CD4-positive, alpha-beta T cell (primary cell): ENCODE measurements around the gene CLCN2. TPM values are rescaled to one million over a fixed set of nuclear protein-coding genes. Genes with fewer than 3 reads are reported as not detected.

Experiments used
- ATAC-seq: fragments of 200-7000 bp; cut with Tn5 transposase; one replicate; pipeline ENCODE4 v1.10.0; 2022; ENCODE audit warnings: mild to moderate bottlenecking; ENCODE audit not compliant: poor library complexity
- CTCF ChIA-PET: fragments of 350-600 bp; sonication (Branson Sonifier 250); formaldehyde crosslinking; loops from one replicate; lab custom pipeline; 2021; ENCODE audit warnings: antibody characterized with exemption, inconsistent platforms; lab: Charles Lee
- POLR2A ChIA-PET: fragments of 350-600 bp; sonication (Branson Sonifier 250); formaldehyde crosslinking; loops from one replicate; lab custom pipeline; 2021; ENCODE audit warnings: antibody characterized with exemption, inconsistent platforms; lab: Charles Lee
- DNase-seq, 14 experiments: peaks; one replicate each; pipeline ENCODE4 v3.0.0-alpha.2; 2013 to 2020; ENCODE audit warnings: mixed read lengths in 2 of 14
- H3K27ac ChIP-seq, 2 donors: one replicate each; pipeline versions ENCODE4 v1.5.1 to v1.7.0; 2013; ENCODE audit warnings: low read length in 2 of 2, low read depth in 1 of 2, mild to moderate bottlenecking in 1 of 2
- H3K27me3 ChIP-seq, 2 experiments: 1 replicate in 1 of 2; 2 replicates in 1 of 2; pipeline versions ENCODE4 v1.6.1 to v1.7.0; 2013; ENCODE audit warnings: low read length in 2 of 2, control low read depth in 1 of 2, mild to moderate bottlenecking in 1 of 2, moderate library complexity in 1 of 2; ENCODE audit not compliant: insufficient read depth in 2 of 2, control insufficient read depth in 1 of 2
- H3K36me3 ChIP-seq: one replicate; pipeline ENCODE4 v1.6.1; 2013; ENCODE audit warnings: low read length, control low read depth; ENCODE audit not compliant: insufficient read depth
- H3K4me1 ChIP-seq: one replicate; pipeline ENCODE4 v1.6.1; 2013; ENCODE audit warnings: low read length, control low read depth; ENCODE audit not compliant: insufficient read depth
- H3K4me3 ChIP-seq: one replicate; pipeline ENCODE4 v1.5.1; 2013; ENCODE audit warnings: mild to moderate bottlenecking, low read length, moderate library complexity
- H3K9me3 ChIP-seq, 2 experiments: 1 replicate in 1 of 2; 2 replicates in 1 of 2; pipeline versions ENCODE4 v1.6.1 to v1.7.0; 2013; ENCODE audit warnings: low read length in 2 of 2, mild to moderate bottlenecking in 2 of 2, control low read depth in 1 of 2, moderate library complexity in 1 of 2; ENCODE audit not compliant: control insufficient read depth in 1 of 2, insufficient read depth in 1 of 2
- H3K27ac Mint-ChIP-seq: one replicate; pipeline ENCODE4 v1.8.0; 2020; ENCODE audit warnings: mixed read lengths
- H3K27me3 Mint-ChIP-seq: one replicate; pipeline ENCODE4 v1.8.0; 2021; ENCODE audit warnings: mixed read lengths
- H3K36me3 Mint-ChIP-seq: one replicate; pipeline ENCODE4 v1.8.0; 2021; ENCODE audit warnings: low read depth, mixed read lengths
- H3K4me1 Mint-ChIP-seq: one replicate; pipeline ENCODE4 v1.8.0; 2021; ENCODE audit warnings: low read depth, mixed read lengths
- H3K4me3 Mint-ChIP-seq: one replicate; pipeline ENCODE4 v1.8.0; 2020; ENCODE audit warnings: mild to moderate bottlenecking, mixed read lengths
- H3K9me3 Mint-ChIP-seq: one replicate; pipeline ENCODE4 v1.8.0; 2020; ENCODE audit warnings: mixed read lengths
- intact Hi-C, 2 experiments: fragments of 100-400 bp; cut with DNase I in 1 of 2; cut with micrococcal nuclease in 1 of 2; formaldehyde crosslinking; loops; one replicate each; pipeline versions ENCODE4 v1.15.1 to v1.9.0; 2023 to 2025; cut with DNase I, micrococcal nuclease
- total RNA-seq, 174 experiments: library from RNA in 2 of 174; stranded (reverse) in 2 of 174; gene quantifications; one replicate each; pipeline ENCODE4 v1.2.3 and lab custom pipeline; 2021 to 2026
- TF ChIP-seq, protein P1 (sequence below): fragments of 200-600 bp; IDR thresholded peaks from one replicate; pipeline ENCODE4 v1.8.0; 2022; ENCODE audit warnings: antibody characterized with exemption, mild to moderate bottlenecking

Gene CLCN2
- total RNA-seq, 2 experiments from 2014 or later, result 3.2 to 3.5 TPM

DNA sequence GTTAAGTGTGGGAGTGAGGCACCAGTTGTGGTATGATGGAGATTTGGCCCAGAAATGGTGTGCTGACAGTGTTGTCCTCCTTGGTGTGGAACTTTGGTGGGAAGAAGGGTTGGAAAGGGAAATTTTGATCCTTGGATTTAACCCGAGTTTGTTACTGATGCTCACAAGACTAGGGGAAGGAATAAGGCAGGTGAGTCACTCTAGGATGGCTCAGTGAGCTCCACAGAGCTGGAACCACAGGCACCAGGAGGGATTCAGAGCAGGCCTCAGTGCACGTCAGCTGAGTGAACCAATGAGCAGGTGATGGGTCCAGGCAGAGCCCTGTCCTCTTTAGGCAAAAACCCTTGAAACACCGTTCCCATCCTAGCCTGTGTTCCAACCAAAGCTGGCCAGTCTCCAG, 29.9 kb upstream of the CLCN2 start:
- intact Hi-C loops, result no loop called here
- no peaks in the 10 kb centered on the region for H3K36me3 Mint-ChIP-seq
- DNase-seq, result no peak
- no peaks in the 10 kb centered on the region for H3K36me3 ChIP-seq
- no peak for ATAC-seq
- ChIA-PET CTCF (no interaction called here), POLR2A (no interaction called here)
- no peaks in the 10 kb centered on the region for H3K9me3 ChIP-seq
- peaks cover 44% of the 10 kb centered on the region for H3K27me3 Mint-ChIP-seq
- H3K4me1 ChIP-seq, result no peaks in the 10 kb centered on the region
- no peak overlapping the region for H3K4me3 Mint-ChIP-seq
- no peak overlapping the region for H3K27ac ChIP-seq
- no peaks in the 10 kb centered on the region for H3K9me3 Mint-ChIP-seq
- no peaks in the 10 kb centered on the region for H3K4me1 Mint-ChIP-seq
- H3K27ac Mint-ChIP-seq, result no peak overlapping the region
- no peak overlapping the region for H3K4me3 ChIP-seq
- TF ChIP-seq, protein P1, sequence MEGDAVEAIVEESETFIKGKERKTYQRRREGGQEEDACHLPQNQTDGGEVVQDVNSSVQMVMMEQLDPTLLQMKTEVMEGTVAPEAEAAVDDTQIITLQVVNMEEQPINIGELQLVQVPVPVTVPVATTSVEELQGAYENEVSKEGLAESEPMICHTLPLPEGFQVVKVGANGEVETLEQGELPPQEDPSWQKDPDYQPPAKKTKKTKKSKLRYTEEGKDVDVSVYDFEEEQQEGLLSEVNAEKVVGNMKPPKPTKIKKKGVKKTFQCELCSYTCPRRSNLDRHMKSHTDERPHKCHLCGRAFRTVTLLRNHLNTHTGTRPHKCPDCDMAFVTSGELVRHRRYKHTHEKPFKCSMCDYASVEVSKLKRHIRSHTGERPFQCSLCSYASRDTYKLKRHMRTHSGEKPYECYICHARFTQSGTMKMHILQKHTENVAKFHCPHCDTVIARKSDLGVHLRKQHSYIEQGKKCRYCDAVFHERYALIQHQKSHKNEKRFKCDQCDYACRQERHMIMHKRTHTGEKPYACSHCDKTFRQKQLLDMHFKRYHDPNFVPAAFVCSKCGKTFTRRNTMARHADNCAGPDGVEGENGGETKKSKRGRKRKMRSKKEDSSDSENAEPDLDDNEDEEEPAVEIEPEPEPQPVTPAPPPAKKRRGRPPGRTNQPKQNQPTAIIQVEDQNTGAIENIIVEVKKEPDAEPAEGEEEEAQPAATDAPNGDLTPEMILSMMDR, result no peak
- H3K27me3 ChIP-seq, result peaks cover 0 to under 1% of the 10 kb centered on the region in 2 experiments

DNA sequence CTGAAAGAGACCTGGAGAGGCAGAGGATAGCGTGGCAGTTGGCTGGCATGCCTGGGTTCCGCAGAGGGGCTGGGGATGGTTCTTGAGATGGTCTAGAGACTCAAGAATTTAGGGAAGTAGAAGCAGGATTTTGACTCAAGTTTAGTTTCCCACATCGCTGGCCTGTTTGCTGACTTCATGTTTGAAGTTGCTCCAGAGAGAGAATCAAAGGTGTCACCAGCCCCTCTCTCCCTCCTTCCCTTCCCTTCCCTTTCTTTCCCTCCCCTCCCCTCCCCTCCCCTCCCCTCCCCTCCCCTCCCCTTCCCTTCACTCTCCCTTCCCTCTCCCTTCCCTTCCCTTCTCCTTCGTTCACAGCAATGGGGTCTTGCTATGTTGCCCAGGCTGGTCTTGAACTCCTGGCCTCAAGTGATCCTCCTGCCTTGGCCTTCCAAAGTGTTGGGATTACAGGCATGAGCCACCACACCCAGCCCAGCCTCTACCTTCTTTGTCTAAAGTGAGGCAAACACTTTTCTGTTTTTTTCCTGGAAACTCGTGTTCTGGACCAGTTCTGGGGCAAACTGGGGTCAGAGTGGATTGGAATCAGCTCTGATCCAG, 28.6 kb upstream of the CLCN2 start:
- Mint-ChIP-seq H3K9me3 (no peaks in the 10 kb centered on the region), H3K4me3 (no peak overlapping the region), H3K27me3 (peaks cover 51% of the 10 kb centered on the region), H3K36me3 (no peaks in the 10 kb centered on the region), H3K4me1 (no peaks in the 10 kb centered on the region), H3K27ac (no peak overlapping the region)
- no peak for ATAC-seq
- Histone ChIP-seq H3K9me3 (no peaks in the 10 kb centered on the region), H3K36me3 (no peaks in the 10 kb centered on the region), H3K4me3 (no peak overlapping the region), H3K4me1 (no peaks in the 10 kb centered on the region), H3K27ac (no peak overlapping the region), H3K27me3 (peaks cover 5 to 6% of the 10 kb centered on the region in 2 experiments)
- ChIA-PET CTCF (no interaction called here), POLR2A (no interaction called here)
- TF ChIP-seq, protein P1, result no peak
- intact Hi-C loops, result no loop called here
- DNase-seq, result no peak

DNA sequence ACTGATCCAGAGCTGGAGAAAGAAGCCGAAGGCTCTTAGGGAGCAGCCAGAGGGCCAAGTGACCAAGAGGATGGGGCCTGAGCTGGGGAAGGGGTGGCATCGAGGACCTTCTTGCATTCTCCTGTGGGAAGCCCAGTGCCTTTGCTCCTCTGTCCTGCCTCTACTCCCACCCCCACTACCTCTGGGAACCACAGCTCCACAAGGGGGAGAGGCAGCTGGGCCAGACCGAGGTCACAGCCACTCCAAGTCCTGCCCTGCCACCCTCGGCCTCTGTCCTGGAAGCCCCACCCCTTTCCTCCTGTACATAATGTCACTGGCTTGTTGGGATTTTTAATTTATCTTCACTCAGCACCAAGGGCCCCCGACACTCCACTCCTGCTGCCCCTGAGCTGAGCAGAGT, 28.0 kb upstream of the CLCN2 start:
- intact Hi-C loops, result no loop called here
- H3K27ac Mint-ChIP-seq, result no peak overlapping the region
- peaks cover 57% of the 10 kb centered on the region for H3K27me3 Mint-ChIP-seq
- POLR2A ChIA-PET, result no interaction called here
- DNase-seq (no peak), ATAC-seq (no peak)
- H3K4me3 ChIP-seq, result no peak overlapping the region
- H3K27ac ChIP-seq, result no peak overlapping the region
- H3K4me1 Mint-ChIP-seq, result no peaks in the 10 kb centered on the region
- H3K4me3 Mint-ChIP-seq, result no peak overlapping the region
- H3K36me3 Mint-ChIP-seq, result no peaks in the 10 kb centered on the region
- H3K4me1 ChIP-seq, result no peaks in the 10 kb centered on the region
- no peaks in the 10 kb centered on the region for H3K9me3 Mint-ChIP-seq
- CTCF ChIA-PET, result no interaction called here
- H3K9me3 ChIP-seq, result no peaks in the 10 kb centered on the region
- H3K36me3 ChIP-seq, result no peaks in the 10 kb centered on the region
- TF ChIP-seq, protein P1, result no peak
- peaks cover 6 to 7% of the 10 kb centered on the region in 2 experiments for H3K27me3 ChIP-seq
